Measurements from ENCODE around the gene MGAT4C. TPM values are rescaled to one million over a fixed set of nuclear protein-coding genes. Genes with fewer than 3 reads are reported as not detected.
A peak's percentile ranks its signal among the peaks of the same experiment; 100 is the strongest.

Gene MGAT4C
- total RNA-seq, 1 donor from 2014 or later: 1.2 TPM

GRCh38 chr12:86143162-86143561, 113.0 kb downstream of the MGAT4C start:
- H3K4me1 ChIP-seq (ENCODE audit: insufficient read depth, low read length): no peaks in the 10 kb centered on the region
- TF ChIP-seq CTCF (IDR thresholded peaks at IDR 0.05; ENCODE audit: insufficient read depth, low read depth, low read length): no peak
- no peak for TF ChIP-seq EZH2 (IDR thresholded peaks at IDR 0.05; ENCODE audit: insufficient read depth, low read length)
- no peak overlapping the region for H3K4me2 ChIP-seq (ENCODE audit: low read length)
- no peak overlapping the region for H3K27ac ChIP-seq (ENCODE audit: low read depth, low read length)
- Mint-ChIP-seq H3K9me3 (ENCODE audit: unreplicated experiment) (no peaks in the 10 kb centered on the region), H3K27ac (ENCODE audit: unreplicated experiment) (no peak overlapping the region), H3K27me3 (ENCODE audit: low read depth, unreplicated experiment) (no peaks in the 10 kb centered on the region), H3K4me1 (ENCODE audit: low read depth, unreplicated experiment) (peaks cover under 1% of the 10 kb centered on the region), H3K36me3 (ENCODE audit: low read depth, unreplicated experiment) (no peaks in the 10 kb centered on the region), H3K4me3 (ENCODE audit: unreplicated experiment) (no peak overlapping the region)
- H4K20me1 ChIP-seq (ENCODE audit: insufficient read depth, low read length): no peaks in the 10 kb centered on the region
- no peaks in the 10 kb centered on the region for H3K27me3 ChIP-seq (ENCODE audit: insufficient read depth, low read length)
- FAIRE-seq: no peak
- no peaks in the 10 kb centered on the region for H3K9me3 ChIP-seq (ENCODE audit: insufficient read depth, low read depth, low read length)
- H3K9ac ChIP-seq (ENCODE audit: low read length): no peak overlapping the region
- no peaks in the 10 kb centered on the region for H3K79me2 ChIP-seq (ENCODE audit: insufficient read depth, low read length)
- H2AFZ ChIP-seq (ENCODE audit: low read depth, low read length): no peak overlapping the region
- no peak overlapping the region for H3K4me3 ChIP-seq (ENCODE audit: insufficient read depth, low read depth, low read length)
- no peaks in the 10 kb centered on the region for H3K36me3 ChIP-seq (ENCODE audit: insufficient read depth, low read length)
- DNase-seq (ENCODE audit: low read depth): no peak

- no peak overlapping the region for H3K4me3 Mint-ChIP-seq (ENCODE audit: unreplicated experiment)
- no peak overlapping the region for H3K27ac Mint-ChIP-seq (ENCODE audit: unreplicated experiment)
- no peaks in the 10 kb centered on the region for H3K27me3 Mint-ChIP-seq (ENCODE audit: low read depth, unreplicated experiment)
- H3K27me3 ChIP-seq (ENCODE audit: insufficient read depth, low read length): no peaks in the 10 kb centered on the region
- no peaks in the 10 kb centered on the region for H3K36me3 Mint-ChIP-seq (ENCODE audit: low read depth, unreplicated experiment)
- no peaks in the 10 kb centered on the region for H3K9me3 ChIP-seq (ENCODE audit: insufficient read depth, low read depth, low read length)
- no peak overlapping the region for H3K9ac ChIP-seq (ENCODE audit: low read length)
- H3K27ac ChIP-seq (ENCODE audit: low read depth, low read length): no peak overlapping the region
- TF ChIP-seq EZH2 (IDR thresholded peaks at IDR 0.05; ENCODE audit: insufficient read depth, low read length): no peak
- TF ChIP-seq CTCF (IDR thresholded peaks at IDR 0.05; ENCODE audit: insufficient read depth, low read depth, low read length): no peak
- no peaks in the 10 kb centered on the region for H3K79me2 ChIP-seq (ENCODE audit: insufficient read depth, low read length)
- FAIRE-seq (no peak), DNase-seq (ENCODE audit: low read depth) (peak; percentile 4)
- no peak overlapping the region for H3K4me3 ChIP-seq (ENCODE audit: insufficient read depth, low read depth, low read length)
- no peaks in the 10 kb centered on the region for H3K9me3 Mint-ChIP-seq (ENCODE audit: unreplicated experiment)
- H3K4me2 ChIP-seq (ENCODE audit: low read length): no peak overlapping the region
- H2AFZ ChIP-seq (ENCODE audit: low read depth, low read length): no peak overlapping the region
- no peaks in the 10 kb centered on the region for H4K20me1 ChIP-seq (ENCODE audit: insufficient read depth, low read length)
- H3K4me1 ChIP-seq (ENCODE audit: insufficient read depth, low read length): peaks cover 5% of the 10 kb centered on the region
- peaks cover 14% of the 10 kb centered on the region for H3K4me1 Mint-ChIP-seq (ENCODE audit: low read depth, unreplicated experiment)
- H3K36me3 ChIP-seq (ENCODE audit: insufficient read depth, low read length): no peaks in the 10 kb centered on the region
These were observed 116.5 kb downstream of the MGAT4C start for GRCh38 chr12:86139671-86140070.

- peak overlapping the region; percentile 19 for H3K27ac ChIP-seq (ENCODE audit: low read depth, low read length)
These were observed 117.4 kb downstream of the MGAT4C start for GRCh38 chr12:86138770-86139169.

More at GRCh38 chr12:86138770-86139169, 117.4 kb downstream of the MGAT4C start:
- Histone ChIP-seq H3K79me2 (ENCODE audit: insufficient read depth, low read length) (no peaks in the 10 kb centered on the region), H2AFZ (ENCODE audit: low read depth, low read length) (peak overlapping the region; percentile 35), H3K9ac (ENCODE audit: low read length) (no peak overlapping the region), H4K20me1 (ENCODE audit: insufficient read depth, low read length) (no peaks in the 10 kb centered on the region), H3K27me3 (ENCODE audit: insufficient read depth, low read length) (no peaks in the 10 kb centered on the region), H3K4me1 (ENCODE audit: insufficient read depth, low read length) (peaks cover 5% of the 10 kb centered on the region), H3K36me3 (ENCODE audit: insufficient read depth, low read length) (no peaks in the 10 kb centered on the region), H3K9me3 (ENCODE audit: insufficient read depth, low read depth, low read length) (no peaks in the 10 kb centered on the region), H3K4me3 (ENCODE audit: insufficient read depth, low read depth, low read length) (no peak overlapping the region), H3K4me2 (ENCODE audit: low read length) (no peak overlapping the region)
- Mint-ChIP-seq H3K4me1 (ENCODE audit: low read depth, unreplicated experiment) (peaks cover 19% of the 10 kb centered on the region), H3K4me3 (ENCODE audit: unreplicated experiment) (no peak overlapping the region), H3K27ac (ENCODE audit: unreplicated experiment) (peak overlapping the region; percentile 38), H3K9me3 (ENCODE audit: unreplicated experiment) (no peaks in the 10 kb centered on the region), H3K36me3 (ENCODE audit: low read depth, unreplicated experiment) (no peaks in the 10 kb centered on the region), H3K27me3 (ENCODE audit: low read depth, unreplicated experiment) (no peaks in the 10 kb centered on the region)
- TF ChIP-seq EZH2 (IDR thresholded peaks at IDR 0.05; ENCODE audit: insufficient read depth, low read length) (no peak), CTCF (IDR thresholded peaks at IDR 0.05; ENCODE audit: insufficient read depth, low read depth, low read length) (no peak)
- DNase-seq (ENCODE audit: low read depth) (no peak), FAIRE-seq (no peak)

All from astrocyte (in vitro differentiated cells and primary cell).